ENCODE results near the gene DNAAF1. TPM values are rescaled to one million over a fixed set of nuclear protein-coding genes. Genes with fewer than 3 reads are reported as not detected.

DNAAF1 gene
- total RNA-seq, 3 donors from 2014 or later: 1.2 to 9.5 TPM; not detected in 1

DNA sequence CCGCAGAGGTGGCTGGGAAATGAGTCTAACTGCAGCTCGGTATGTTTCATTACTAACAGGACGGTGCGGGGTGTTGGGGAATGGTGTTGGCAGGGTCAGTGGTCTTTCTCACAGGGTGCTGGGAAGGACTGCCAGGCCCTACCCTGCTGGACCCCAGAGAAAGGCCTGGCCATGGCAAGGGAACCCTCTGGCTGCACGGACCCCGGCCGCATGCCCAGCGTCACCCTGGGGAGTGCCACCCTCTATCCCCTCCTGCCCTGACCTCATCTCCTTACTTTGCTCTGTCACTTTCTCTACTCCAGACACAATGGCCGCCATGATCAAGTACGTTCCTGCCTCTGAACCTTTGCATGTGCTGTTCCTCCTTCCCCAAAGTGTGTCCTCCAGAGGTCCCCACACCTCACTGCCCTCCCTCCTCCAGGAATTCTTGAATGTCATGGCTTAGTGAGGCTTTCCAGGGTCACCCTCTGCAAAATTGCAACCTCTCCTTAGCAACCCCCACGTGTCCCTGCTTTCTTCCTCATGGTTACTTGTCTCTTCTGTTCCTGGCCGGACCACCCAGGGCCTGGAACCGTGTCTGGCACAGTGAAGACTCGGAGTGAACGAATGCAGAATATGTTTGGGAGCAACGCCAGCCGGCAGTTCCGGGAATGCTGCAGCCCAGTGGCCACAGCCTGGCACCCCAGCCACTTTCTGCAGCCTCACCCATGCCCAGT, 61.0 kb downstream of the DNAAF1 start:
- no peaks in the 10 kb centered on the region for H3K4me1 ChIP-seq
- no peaks in the 10 kb centered on the region for H3K36me3 ChIP-seq
- TF ChIP-seq POLR2AphosphoS5 (IDR thresholded peaks at IDR 0.05) (no peak), POLR2A (IDR thresholded peaks at IDR 0.05) (no peak)
- TF ChIP-seq, protein P1, sequence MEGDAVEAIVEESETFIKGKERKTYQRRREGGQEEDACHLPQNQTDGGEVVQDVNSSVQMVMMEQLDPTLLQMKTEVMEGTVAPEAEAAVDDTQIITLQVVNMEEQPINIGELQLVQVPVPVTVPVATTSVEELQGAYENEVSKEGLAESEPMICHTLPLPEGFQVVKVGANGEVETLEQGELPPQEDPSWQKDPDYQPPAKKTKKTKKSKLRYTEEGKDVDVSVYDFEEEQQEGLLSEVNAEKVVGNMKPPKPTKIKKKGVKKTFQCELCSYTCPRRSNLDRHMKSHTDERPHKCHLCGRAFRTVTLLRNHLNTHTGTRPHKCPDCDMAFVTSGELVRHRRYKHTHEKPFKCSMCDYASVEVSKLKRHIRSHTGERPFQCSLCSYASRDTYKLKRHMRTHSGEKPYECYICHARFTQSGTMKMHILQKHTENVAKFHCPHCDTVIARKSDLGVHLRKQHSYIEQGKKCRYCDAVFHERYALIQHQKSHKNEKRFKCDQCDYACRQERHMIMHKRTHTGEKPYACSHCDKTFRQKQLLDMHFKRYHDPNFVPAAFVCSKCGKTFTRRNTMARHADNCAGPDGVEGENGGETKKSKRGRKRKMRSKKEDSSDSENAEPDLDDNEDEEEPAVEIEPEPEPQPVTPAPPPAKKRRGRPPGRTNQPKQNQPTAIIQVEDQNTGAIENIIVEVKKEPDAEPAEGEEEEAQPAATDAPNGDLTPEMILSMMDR (IDR thresholded peaks at IDR 0.05): no peak
- intact Hi-C loops (cut with DNase I; ENCODE audit: low total_unique reads): no loop called here
- H3K9me3 ChIP-seq: no peaks in the 10 kb centered on the region
- no peak overlapping the region for H3K27ac ChIP-seq
- H3K4me3 ChIP-seq: no peak overlapping the region
- no peaks in the 10 kb centered on the region for H3K27me3 ChIP-seq
- no peak for DNase-seq (ENCODE audit: low spot score in 2 of 2)

DNA sequence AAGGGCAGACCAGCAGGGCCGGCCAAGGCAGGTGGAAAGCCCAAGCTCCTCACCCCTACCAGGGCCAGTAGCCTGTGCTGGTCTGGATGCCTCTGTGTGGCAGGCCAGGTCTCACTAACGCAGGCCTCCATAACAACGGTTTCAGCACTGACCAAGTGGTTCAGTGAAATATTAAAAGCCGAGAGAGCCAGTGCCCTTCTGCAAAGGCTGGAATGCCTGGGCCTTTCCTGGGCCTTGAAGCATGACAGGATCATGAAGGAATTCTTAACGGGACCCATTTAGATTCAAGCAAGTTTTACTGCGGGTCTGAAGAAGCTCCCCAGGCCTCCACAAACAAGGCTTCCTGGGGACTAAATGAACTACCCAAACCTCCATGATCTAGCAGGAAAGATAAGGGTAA, 62.1 kb downstream of the DNAAF1 start:
- Histone ChIP-seq H3K4me1 (no peaks in the 10 kb centered on the region), H3K27ac (no peak overlapping the region), H3K9me3 (no peaks in the 10 kb centered on the region), H3K4me3 (no peak overlapping the region), H3K27me3 (no peaks in the 10 kb centered on the region), H3K36me3 (no peaks in the 10 kb centered on the region)
- intact Hi-C loops (cut with DNase I; ENCODE audit: low total_unique reads): no loop called here
- no peak for DNase-seq (ENCODE audit: low spot score in 2 of 2)
- TF ChIP-seq POLR2A (IDR thresholded peaks at IDR 0.05): no peak
- TF ChIP-seq, protein P1 (IDR thresholded peaks at IDR 0.05): no peak
- no peak for TF ChIP-seq POLR2AphosphoS5 (IDR thresholded peaks at IDR 0.05)

DNA sequence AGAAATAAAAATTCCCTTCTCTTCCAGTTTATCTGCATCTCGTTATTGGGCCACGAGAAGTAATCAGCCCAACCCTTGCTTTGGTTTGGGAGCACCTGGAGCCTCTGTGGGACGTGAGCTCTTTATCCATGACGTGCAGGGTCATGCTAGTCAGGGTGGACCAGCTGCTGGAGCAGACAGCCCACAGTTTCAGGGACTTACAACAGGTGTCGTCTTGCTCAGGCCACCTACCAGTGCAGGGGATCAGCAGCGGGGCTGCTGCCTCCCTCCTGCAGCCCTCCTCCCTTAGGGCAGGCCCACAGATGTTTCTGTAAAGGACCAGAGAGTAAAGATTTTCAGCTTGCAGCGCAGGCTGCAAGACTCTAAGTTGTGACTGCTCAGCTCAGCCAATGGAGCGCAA, 62.8 kb downstream of the DNAAF1 start:
- no peaks in the 10 kb centered on the region for H3K27me3 ChIP-seq
- H3K9me3 ChIP-seq: no peaks in the 10 kb centered on the region
- no peaks in the 10 kb centered on the region for H3K36me3 ChIP-seq
- no peak overlapping the region for H3K27ac ChIP-seq
- no peak for DNase-seq (ENCODE audit: low spot score in 2 of 2)
- TF ChIP-seq POLR2A (IDR thresholded peaks at IDR 0.05): no peak
- TF ChIP-seq, protein P1 (IDR thresholded peaks at IDR 0.05): no peak
- TF ChIP-seq POLR2AphosphoS5 (IDR thresholded peaks at IDR 0.05): no peak
- H3K4me1 ChIP-seq: no peaks in the 10 kb centered on the region
- intact Hi-C loops (cut with DNase I; ENCODE audit: low total_unique reads): no loop called here
- H3K4me3 ChIP-seq: no peak overlapping the region

DNA sequence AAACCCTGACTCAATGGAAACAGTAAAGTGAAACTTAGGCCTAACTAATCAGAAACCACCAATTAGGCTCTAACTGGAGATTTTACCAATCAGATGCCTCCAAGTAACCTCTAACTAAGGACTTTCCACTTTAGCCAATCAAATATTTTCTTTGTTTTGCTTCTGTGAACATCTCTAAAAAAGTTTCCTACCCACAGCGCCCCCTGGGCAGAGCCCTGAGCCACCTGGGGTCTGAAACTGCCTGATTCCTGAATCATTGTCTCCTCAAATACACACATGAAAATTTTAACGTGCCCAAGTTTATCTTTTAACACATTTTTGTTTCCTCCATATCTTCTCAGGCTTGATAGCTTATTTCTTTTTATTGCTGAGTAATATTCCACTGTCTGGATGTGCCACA, 64.9 kb downstream of the DNAAF1 start:
- DNase-seq (ENCODE audit: low spot score in 2 of 2): no peak
- Histone ChIP-seq H3K9me3 (no peaks in the 10 kb centered on the region), H3K4me1 (no peaks in the 10 kb centered on the region), H3K4me3 (no peak overlapping the region), H3K36me3 (no peaks in the 10 kb centered on the region), H3K27ac (no peak overlapping the region), H3K27me3 (no peaks in the 10 kb centered on the region)
- no peak for TF ChIP-seq POLR2A (IDR thresholded peaks at IDR 0.05)
- no peak for TF ChIP-seq POLR2AphosphoS5 (IDR thresholded peaks at IDR 0.05)
- TF ChIP-seq, protein P1 (IDR thresholded peaks at IDR 0.05): no peak
- intact Hi-C loops (cut with DNase I; ENCODE audit: low total_unique reads): no loop called here

DNA sequence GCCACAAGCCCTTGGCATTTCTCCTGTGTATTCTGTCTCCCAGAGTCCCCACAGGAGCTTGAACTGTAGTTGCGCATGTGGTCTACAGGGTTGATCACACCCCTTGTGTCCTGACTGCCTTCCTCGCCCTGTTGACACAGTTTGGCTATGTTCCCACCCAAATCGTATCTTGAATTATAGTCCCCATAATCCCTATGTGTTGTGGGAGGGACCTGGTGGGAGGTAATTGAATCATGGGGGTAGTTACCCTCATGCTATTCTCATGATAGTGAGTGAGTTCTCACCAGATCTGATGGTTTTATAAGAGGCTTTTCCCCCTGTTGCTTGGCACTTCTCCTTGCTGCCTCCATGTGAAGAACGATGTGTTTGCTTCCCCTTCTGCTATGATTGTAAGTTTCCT, 67.0 kb downstream of the DNAAF1 start:
- Histone ChIP-seq H3K36me3 (no peaks in the 10 kb centered on the region), H3K4me1 (no peaks in the 10 kb centered on the region), H3K27me3 (no peaks in the 10 kb centered on the region), H3K9me3 (no peaks in the 10 kb centered on the region), H3K4me3 (no peak overlapping the region), H3K27ac (no peak overlapping the region)
- no peak for DNase-seq (ENCODE audit: low spot score in 2 of 2)
- TF ChIP-seq POLR2AphosphoS5 (IDR thresholded peaks at IDR 0.05) (no peak), POLR2A (IDR thresholded peaks at IDR 0.05) (no peak)
- TF ChIP-seq, protein P1 (IDR thresholded peaks at IDR 0.05): no peak
- intact Hi-C loops (cut with DNase I; ENCODE audit: low total_unique reads): no loop called here
